GM19467 (cell line): Measurements from ENCODE around the gene RPL18.

Experiments used
- ATAC-seq: cut with Tn5 transposase; IDR thresholded peaks from one replicate; pipeline ENCODE4 v1.9.1; 2021; ENCODE audit warnings: mild to moderate bottlenecking, moderate library complexity; ENCODE audit not compliant: unreplicated experiment

RPL18 gene

GRCh38 chr19:48614436-48615230 is 4.3 kb downstream of the RPL18 start, which contains the start of gene FAM83E:
Gene FAM83E, minus strand, starts transcription at chr19:48615076. Its CDS starts 1,704 bp downstream, at chr19:48613372.
- no peak for ATAC-seq

GRCh38 chr19:48613852-48614435 is 5.0 kb downstream of the RPL18 start:
- ATAC-seq = no peak

DNA sequence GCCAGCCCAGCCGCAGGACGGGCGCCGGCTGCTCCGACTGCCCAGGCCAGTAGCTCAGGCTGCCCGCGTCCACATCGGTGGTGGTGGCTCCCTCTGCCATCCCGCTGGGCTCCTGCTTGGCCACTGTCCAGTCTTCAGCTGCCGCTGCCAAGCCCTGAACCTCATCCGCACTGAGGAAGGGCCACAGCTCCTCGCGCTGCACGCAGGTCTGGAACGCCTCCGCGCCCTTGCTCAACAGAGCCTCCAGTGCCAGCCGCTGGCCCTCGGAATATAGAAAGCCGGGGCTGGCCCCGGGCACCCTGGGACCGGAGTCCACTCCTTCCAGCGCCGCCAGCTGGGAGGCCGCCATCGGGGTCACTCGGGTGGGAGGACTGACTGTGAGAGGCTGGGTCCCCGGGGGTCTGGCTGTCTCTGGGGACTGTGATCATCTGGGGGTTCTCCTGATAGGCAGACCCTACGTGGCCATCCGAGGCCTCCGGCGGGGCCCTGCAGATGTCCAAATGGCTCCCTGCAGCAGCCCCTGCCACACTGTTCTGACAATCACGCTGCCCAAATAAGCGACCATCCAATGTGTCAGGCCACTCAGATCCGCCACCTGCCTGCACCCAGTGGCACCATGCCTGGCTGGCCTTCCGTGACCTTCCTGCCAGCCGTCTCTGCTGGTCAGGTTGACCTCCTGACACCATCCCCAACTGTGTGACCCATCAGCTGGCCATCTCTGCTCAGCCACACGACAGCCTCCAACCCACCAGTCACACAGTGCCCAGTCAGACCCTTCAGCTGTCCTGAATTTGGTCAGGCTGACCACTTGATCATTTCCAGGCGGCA is 5.7 kb downstream of the RPL18 start:
- no peak for ATAC-seq

GRCh38 chr19:48611872-48612271 is 7.1 kb downstream of the RPL18 start:
- ATAC-seq = no peak

DNA sequence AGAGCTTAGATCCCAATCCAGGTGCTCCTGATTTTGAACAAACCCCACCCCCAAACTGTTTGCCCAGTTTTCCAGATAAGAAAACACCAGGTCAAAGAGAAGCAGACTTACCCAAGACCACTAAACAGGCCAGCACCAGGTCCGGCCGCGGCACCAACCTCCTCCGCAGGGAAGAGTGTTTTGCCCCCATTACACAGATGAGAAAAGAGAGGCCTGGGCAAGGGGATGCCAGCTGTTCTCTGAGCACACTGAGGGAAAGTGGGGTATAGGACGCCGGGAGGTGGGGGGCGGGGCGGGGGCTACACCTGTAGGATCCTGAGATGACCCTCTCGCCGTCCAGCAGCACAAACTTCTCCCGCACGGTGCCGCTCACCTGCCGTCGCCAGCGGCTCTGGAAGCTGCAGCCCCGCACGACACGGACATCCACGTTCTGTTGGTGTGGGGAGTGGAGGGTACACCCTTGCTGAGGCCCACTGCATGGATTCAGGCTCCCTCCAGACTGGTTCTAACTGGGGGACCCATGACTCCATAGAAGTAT is 9.3 kb downstream of the RPL18 start:
- ATAC-seq = no peak

GRCh38 chr19:48608798-48609263 is 10.1 kb downstream of the RPL18 start:
- ATAC-seq = no peak

- no peak for ATAC-seq
Observed at GRCh38 chr19:48607359-48607755, 11.6 kb downstream of the RPL18 start.

- no peak for ATAC-seq
Observed at GRCh38 chr19:48606463-48607358, 12.3 kb downstream of the RPL18 start, which contains the start of gene SPACA4. Gene SPACA4, plus strand, starts transcription at chr19:48606742. Its CDS starts 237 bp downstream, at chr19:48606979.

DNA sequence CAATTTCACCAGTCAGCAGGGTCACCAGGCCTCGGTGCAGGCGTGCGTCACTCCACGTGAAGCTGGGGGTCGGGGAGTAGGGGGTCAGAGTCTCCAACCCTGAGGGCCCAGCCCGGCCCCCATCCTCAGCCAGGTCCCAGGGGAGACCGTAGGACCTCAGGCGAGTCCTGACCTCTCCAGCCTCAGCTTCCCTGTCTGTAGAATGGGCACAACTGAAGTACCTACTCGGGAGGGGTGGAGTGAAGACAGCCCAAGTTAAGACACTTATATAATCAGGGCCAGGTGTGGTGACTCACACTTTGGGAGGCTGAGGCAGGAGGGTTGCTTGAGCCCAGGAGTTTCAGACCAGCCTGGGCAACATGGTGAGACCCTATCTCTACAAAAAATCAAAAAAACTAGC is 15.1 kb downstream of the RPL18 start:
- no peak for ATAC-seq

DNA sequence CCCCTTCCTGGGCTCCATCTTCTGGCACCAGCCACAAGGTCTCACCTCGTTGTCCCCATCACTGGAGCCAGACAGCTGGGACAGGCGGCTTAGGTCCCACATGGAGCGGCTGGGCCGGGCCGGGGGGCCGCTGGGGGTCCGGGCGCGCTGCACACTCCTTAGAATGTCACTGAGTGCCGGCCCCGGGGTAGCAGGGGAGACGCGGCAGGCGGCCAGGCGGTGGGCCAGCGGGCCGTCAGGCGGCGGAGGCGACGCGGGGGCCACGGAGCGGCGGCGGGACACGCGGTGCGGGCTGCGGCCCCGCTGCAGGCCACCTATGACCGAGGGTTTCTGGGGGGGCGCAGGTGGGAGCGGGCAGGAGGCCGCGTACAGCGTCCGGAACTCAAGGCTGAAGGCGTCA is 15.5 kb downstream of the RPL18 start:
- no peak for ATAC-seq

GRCh38 chr19:48603001-48603400 is 16.0 kb downstream of the RPL18 start:
- no peak for ATAC-seq

GRCh38 chr19:48600679-48601417 is 18.1 kb downstream of the RPL18 start:
- ATAC-seq = no peak

DNA sequence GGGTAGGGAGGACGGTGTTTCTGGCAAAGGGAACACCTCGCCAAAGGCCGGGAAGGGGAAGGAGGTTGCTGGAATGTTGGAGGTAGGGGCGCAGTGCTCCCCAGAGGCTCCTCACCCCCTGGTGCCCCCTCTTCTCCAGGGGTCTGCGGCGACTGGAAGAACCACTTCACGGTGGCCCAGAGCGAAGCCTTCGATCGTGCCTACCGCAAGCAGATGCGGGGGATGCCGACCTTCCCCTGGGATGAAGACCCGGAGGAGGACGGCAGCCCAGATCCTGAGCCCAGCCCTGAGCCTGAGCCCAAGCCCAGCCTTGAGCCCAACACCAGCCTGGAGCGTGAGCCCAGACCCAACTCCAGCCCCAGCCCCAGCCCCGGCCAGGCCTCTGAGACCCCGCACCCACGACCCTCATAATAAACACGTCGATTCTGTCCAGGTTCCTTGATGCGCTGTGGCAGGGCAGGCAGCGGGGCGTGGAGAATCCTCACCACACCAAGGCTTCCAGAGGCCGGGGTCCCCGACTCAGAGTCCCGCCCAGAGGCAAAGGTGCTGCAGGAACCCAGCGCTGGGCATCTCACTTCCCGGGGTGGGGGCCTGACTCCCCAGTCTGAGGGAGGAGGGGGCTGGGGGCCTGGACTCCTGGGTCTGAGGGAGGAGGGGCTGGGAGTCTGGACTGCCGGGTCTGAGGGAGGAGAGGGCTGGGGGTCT is 19.8 kb downstream of the RPL18 start:
- ATAC-seq = no peak

- ATAC-seq = no peak
Observed at GRCh38 chr19:48596679-48597465, 22.1 kb downstream of the RPL18 start.

DNA sequence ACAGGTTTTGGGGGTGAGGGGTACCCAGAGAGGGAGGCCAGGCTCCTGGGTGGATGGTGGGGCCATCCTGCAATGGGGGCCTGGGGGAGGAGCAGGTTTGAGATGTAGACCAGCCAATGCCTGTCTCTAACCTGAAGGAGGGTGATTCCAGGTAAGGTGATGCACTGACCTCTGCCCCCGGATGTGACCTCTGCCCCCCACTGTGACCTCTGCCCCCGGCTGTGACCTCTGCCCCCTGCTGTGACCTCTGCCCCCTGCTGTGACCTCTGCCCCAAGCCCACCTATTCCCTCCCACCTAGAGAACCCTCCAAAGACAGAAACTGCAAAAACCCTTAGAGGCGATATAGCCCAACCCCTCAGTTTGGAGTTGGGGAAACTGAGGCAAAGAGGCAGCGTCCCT is 22.7 kb downstream of the RPL18 start:
- ATAC-seq = no peak

DNA sequence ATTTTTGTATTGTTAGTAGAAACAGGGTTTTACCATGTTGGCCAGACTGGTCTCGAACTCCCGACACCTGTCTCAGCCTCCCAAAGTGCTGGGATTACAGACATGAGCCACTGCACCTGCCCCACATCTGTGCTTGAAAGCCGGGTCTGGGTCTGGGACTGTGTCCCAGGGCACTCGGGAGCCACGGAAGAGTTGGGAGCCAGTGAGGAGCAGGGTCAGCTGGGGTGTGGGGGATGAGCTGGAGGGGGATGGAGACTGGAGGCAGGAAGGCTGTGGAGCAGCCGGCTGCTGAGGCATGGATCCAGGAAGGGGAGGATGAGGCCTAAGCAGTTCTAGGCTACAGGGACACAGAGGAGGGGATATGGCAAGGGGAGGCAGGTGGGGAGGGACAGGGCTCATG is 23.1 kb downstream of the RPL18 start:
- ATAC-seq = no peak

GRCh38 chr19:48595171-48595570 is 23.8 kb downstream of the RPL18 start:
- ATAC-seq = no peak

- no peak for ATAC-seq
Observed at GRCh38 chr19:48591021-48591420, 28.0 kb downstream of the RPL18 start.
